GM23338 (cell line): Measurements from ENCODE around the gene NFX1.

Experiments
- CREB1 ChIP-seq: fragments of 250-450 bp; sonication (Bioruptor Pico); IDR thresholded peaks from 2 replicates; pipeline ENCODE4 v1.5.0; 2020; ENCODE audit warnings: low read depth, mild to moderate bottlenecking, moderate library complexity
- EZH2phosphoT487 ChIP-seq: fragments of 200-600 bp; sonication (generic); IDR thresholded peaks from one replicate; pipeline ENCODE4 v1.8.1; 2018; ENCODE audit warnings: antibody characterized with exemption; ENCODE audit not compliant: unreplicated experiment
- POLR2AphosphoS5 ChIP-seq: IDR thresholded peaks from 2 replicates; pipeline ENCODE4 v1.6.1; 2016; ENCODE audit warnings: antibody characterized with exemption, low read depth
- REST ChIP-seq: IDR thresholded peaks from one replicate; pipeline ENCODE4 v1.6.1; 2018; ENCODE audit warnings: antibody characterized with exemption; ENCODE audit not compliant: unreplicated experiment
- STAT1 ChIP-seq: IDR thresholded peaks from one replicate; pipeline ENCODE4 v1.6.1; 2016; ENCODE audit warnings: antibody characterized with exemption; ENCODE audit not compliant: unreplicated experiment
- TF ChIP-seq, protein P1 (sequence below), 2 experiments: fragments of 200-600 bp in 1 of 2; sonication (generic) in 1 of 2; conservative IDR thresholded peaks; 2 replicates each; pipeline versions ENCODE4 v1.5.1 to v1.6.1; 2016 to 2017; ENCODE audit warnings: antibody characterized with exemption in 2 of 2, low read depth in 2 of 2, mild to moderate bottlenecking in 2 of 2, moderate library complexity in 1 of 2
- TF ChIP-seq, protein P2 (sequence below): IDR thresholded peaks from 2 replicates; pipeline ENCODE4 v1.6.1; 2016; ENCODE audit warnings: antibody characterized with exemption

- TF ChIP-seq STAT1 (no peak), REST (no peak), POLR2AphosphoS5 (no peak), EZH2phosphoT487 (no peak), CREB1 (CRISPR knock-in tag) (no peak)
- TF ChIP-seq, protein P1, sequence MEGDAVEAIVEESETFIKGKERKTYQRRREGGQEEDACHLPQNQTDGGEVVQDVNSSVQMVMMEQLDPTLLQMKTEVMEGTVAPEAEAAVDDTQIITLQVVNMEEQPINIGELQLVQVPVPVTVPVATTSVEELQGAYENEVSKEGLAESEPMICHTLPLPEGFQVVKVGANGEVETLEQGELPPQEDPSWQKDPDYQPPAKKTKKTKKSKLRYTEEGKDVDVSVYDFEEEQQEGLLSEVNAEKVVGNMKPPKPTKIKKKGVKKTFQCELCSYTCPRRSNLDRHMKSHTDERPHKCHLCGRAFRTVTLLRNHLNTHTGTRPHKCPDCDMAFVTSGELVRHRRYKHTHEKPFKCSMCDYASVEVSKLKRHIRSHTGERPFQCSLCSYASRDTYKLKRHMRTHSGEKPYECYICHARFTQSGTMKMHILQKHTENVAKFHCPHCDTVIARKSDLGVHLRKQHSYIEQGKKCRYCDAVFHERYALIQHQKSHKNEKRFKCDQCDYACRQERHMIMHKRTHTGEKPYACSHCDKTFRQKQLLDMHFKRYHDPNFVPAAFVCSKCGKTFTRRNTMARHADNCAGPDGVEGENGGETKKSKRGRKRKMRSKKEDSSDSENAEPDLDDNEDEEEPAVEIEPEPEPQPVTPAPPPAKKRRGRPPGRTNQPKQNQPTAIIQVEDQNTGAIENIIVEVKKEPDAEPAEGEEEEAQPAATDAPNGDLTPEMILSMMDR (conservative IDR thresholded peaks at IDR 0.05; ENCODE audit: low read depth in 2 of 2) = no peak
- TF ChIP-seq, protein P2, sequence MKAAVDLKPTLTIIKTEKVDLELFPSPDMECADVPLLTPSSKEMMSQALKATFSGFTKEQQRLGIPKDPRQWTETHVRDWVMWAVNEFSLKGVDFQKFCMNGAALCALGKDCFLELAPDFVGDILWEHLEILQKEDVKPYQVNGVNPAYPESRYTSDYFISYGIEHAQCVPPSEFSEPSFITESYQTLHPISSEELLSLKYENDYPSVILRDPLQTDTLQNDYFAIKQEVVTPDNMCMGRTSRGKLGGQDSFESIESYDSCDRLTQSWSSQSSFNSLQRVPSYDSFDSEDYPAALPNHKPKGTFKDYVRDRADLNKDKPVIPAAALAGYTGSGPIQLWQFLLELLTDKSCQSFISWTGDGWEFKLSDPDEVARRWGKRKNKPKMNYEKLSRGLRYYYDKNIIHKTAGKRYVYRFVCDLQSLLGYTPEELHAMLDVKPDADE = no peak
Measured at GRCh38 chr9:33340186-33340585, 49.9 kb downstream of the NFX1 start.
